ENCODE measurements around the gene CPA1. TPM values are rescaled to one million over a fixed set of nuclear protein-coding genes. Genes with fewer than 3 reads are reported as not detected.

The CPA1 gene
- total RNA-seq, 2 experiments from 2014 or later = not detected

GRCh38 chr7:130346941-130347340 lies 33.4 kb upstream of the CPA1 start:
- H3K9me3 Mint-ChIP-seq = no peaks in the 10 kb centered on the region
- Histone ChIP-seq H3K4me1 (ENCODE audit: insufficient read depth, low read length) (peaks cover 7% of the 10 kb centered on the region), H3K36me3 (ENCODE audit: insufficient read depth, low read length) (no peaks in the 10 kb centered on the region), H3K27me3 (ENCODE audit: control insufficient read depth in 1 of 2, insufficient read depth in 2 of 2, low read length in 2 of 2) (no peaks in the 10 kb centered on the region), H3K9me3 (ENCODE audit: control insufficient read depth in 1 of 2, insufficient read depth in 1 of 2, low read length in 2 of 2) (peaks cover 0 to 4% of the 10 kb centered on the region in 2 experiments), H3K27ac (ENCODE audit: low read depth in 1 of 2, low read length in 2 of 2) (no peak overlapping the region), H3K4me3 (ENCODE audit: low read length) (no peak overlapping the region)
- H3K4me3 Mint-ChIP-seq = no peak overlapping the region
- TF ChIP-seq CTCF (IDR thresholded peaks at IDR 0.05) = no peak
- H3K27me3 Mint-ChIP-seq = no peaks in the 10 kb centered on the region
- CTCF ChIA-PET = no interaction called here
- POLR2A ChIA-PET = no interaction called here
- no peaks in the 10 kb centered on the region for H3K36me3 Mint-ChIP-seq (ENCODE audit: low read depth)
- intact Hi-C loops (cut with DNase I, micrococcal nuclease) = no loop called here
- no peak for DNase-seq
- H3K27ac Mint-ChIP-seq = no peak overlapping the region
- no peak for ATAC-seq (ENCODE audit: poor library complexity)
- H3K4me1 Mint-ChIP-seq (ENCODE audit: low read depth) = no peaks in the 10 kb centered on the region

- Mint-ChIP-seq H3K36me3 (ENCODE audit: low read depth) (no peaks in the 10 kb centered on the region), H3K4me1 (ENCODE audit: low read depth) (no peaks in the 10 kb centered on the region), H3K9me3 (no peaks in the 10 kb centered on the region), H3K4me3 (no peak overlapping the region), H3K27ac (no peak overlapping the region), H3K27me3 (no peaks in the 10 kb centered on the region)
- CTCF ChIA-PET = no interaction called here
- H3K27me3 ChIP-seq (ENCODE audit: control insufficient read depth in 1 of 2, insufficient read depth in 2 of 2, low read length in 2 of 2) = no peaks in the 10 kb centered on the region
- intact Hi-C loops (cut with DNase I, micrococcal nuclease) = no loop called here
- no peak overlapping the region for H3K27ac ChIP-seq (ENCODE audit: low read depth in 1 of 2, low read length in 2 of 2)
- POLR2A ChIA-PET = no interaction called here
- no peak overlapping the region for H3K4me3 ChIP-seq (ENCODE audit: low read length)
- no peaks in the 10 kb centered on the region for H3K36me3 ChIP-seq (ENCODE audit: insufficient read depth, low read length)
- no peak for ATAC-seq (ENCODE audit: poor library complexity)
- no peak for TF ChIP-seq CTCF (IDR thresholded peaks at IDR 0.05)
- H3K4me1 ChIP-seq (ENCODE audit: insufficient read depth, low read length) = peaks cover 7% of the 10 kb centered on the region
- peaks cover 0 to 4% of the 10 kb centered on the region in 2 experiments for H3K9me3 ChIP-seq (ENCODE audit: control insufficient read depth in 1 of 2, insufficient read depth in 1 of 2, low read length in 2 of 2)
- DNase-seq = no peak
Measured at GRCh38 chr7:130349911-130350782, 30.1 kb upstream of the CPA1 start.

DNA sequence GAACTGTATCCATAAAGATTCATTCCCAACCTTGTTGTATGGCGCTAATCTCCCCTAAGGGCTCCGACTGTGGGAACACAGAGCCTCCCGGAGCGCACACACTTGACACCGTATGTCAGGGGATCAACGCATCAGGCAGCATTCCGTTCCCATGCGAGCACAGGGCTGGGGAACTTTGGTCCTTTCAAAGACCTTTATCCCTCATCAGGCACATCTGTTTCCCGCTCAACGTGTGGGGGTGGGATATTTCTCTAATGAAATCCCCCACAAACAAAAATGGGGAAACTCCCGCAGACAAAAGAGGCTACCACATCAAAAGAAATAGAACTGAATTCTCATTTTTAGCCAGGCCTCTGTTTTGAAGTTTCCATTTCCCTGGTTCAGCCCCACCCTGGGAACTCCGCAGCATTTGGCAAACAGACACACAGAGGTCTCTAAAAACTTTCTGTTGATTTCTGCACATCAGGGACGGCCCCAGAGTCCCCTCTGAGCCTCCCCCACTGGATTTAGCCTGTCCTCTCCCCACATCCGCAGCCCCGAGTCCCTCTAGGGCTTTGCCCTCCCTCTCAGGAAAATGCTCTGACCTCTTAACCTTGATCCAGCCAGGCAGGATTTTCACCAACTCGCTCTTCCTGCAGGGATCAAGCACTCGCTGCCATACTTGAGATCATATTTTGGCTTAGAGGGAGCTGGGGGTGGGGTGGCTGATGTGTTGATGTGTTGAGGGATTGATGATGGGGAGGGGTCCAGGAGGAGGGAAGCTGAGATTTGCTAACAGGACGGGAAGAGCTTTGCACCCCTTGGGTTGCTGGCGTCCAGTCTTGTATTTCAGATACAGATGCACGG lies 29.1 kb upstream of the CPA1 start:
- H3K4me3 ChIP-seq (ENCODE audit: low read length) = no peak overlapping the region
- no peaks in the 10 kb centered on the region for H3K36me3 ChIP-seq (ENCODE audit: insufficient read depth, low read length)
- H3K9me3 ChIP-seq (ENCODE audit: control insufficient read depth in 1 of 2, insufficient read depth in 1 of 2, low read length in 2 of 2) = peaks cover 0 to 3% of the 10 kb centered on the region in 2 experiments
- no peaks in the 10 kb centered on the region for H3K27me3 Mint-ChIP-seq
- no peak overlapping the region for H3K4me3 Mint-ChIP-seq
- H3K36me3 Mint-ChIP-seq (ENCODE audit: low read depth) = no peaks in the 10 kb centered on the region
- H3K27me3 ChIP-seq (ENCODE audit: control insufficient read depth in 1 of 2, insufficient read depth in 2 of 2, low read length in 2 of 2) = no peaks in the 10 kb centered on the region
- POLR2A ChIA-PET = no interaction called here
- H3K9me3 Mint-ChIP-seq = no peaks in the 10 kb centered on the region
- no peak overlapping the region for H3K27ac Mint-ChIP-seq
- CTCF ChIA-PET = no interaction called here
- intact Hi-C loops (cut with DNase I, micrococcal nuclease) = no loop called here
- no peak overlapping the region for H3K27ac ChIP-seq (ENCODE audit: low read depth in 1 of 2, low read length in 2 of 2)
- ATAC-seq (ENCODE audit: poor library complexity) (no peak), DNase-seq (no peak)
- H3K4me1 ChIP-seq (ENCODE audit: insufficient read depth, low read length) = peaks cover 7% of the 10 kb centered on the region
- no peak for TF ChIP-seq CTCF (IDR thresholded peaks at IDR 0.05)
- no peaks in the 10 kb centered on the region for H3K4me1 Mint-ChIP-seq (ENCODE audit: low read depth)
